ENCODE measurements around the gene PIK3C2G. TPM values are rescaled to one million over a fixed set of nuclear protein-coding genes. Genes with fewer than 3 reads are reported as not detected.

The PIK3C2G gene
- polyA plus RNA-seq, 1 of the 3 experiments (the other 2 are of a cell fraction): 0.02 TPM

DNA sequence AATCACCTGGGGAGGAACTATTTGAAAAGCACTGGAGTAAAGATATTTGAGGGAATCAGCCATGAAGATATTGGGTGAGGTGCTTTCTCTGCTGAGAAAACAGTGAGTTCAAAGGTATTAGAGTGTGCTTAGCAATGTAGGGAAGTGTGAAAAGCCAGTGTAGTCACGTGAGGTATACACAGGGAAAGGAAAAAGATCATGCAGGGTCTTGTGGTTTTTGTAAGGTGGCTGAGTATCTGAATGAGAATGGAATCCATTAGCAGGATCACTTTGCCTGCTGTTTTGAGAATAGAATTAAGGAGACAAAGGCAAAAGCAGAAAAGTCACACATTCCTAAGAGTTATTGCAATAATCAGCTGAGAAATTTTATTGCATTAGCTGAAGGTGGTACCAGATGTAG is 193.0 kb downstream of the PIK3C2G start:
- H3K4me2 ChIP-seq: no peak overlapping the region
- CTCF ChIA-PET: no interaction called here
- H3K4me3 ChIP-seq (ENCODE audit: low read depth in 2 of 2, low read length in 1 of 2): no peak overlapping the region
- no peaks in the 10 kb centered on the region for H3K36me3 ChIP-seq (replicated peaks in 1 of 2; ENCODE audit: control insufficient read depth in 1 of 2, insufficient read depth in 2 of 2, low read length in 1 of 2)
- H3K27me3 ChIP-seq (ENCODE audit: insufficient read depth): no peaks in the 10 kb centered on the region
- H3K27ac ChIP-seq (ENCODE audit: low read depth in 2 of 2, low read length in 1 of 2): no peak overlapping the region
- H3K9me2 ChIP-seq: no peaks in the 10 kb centered on the region
- no peak for TF ChIP-seq EP300 (IDR thresholded peaks at IDR 0.05; ENCODE audit: borderline replicate concordance in 1 of 2, low read depth in 1 of 2, low read length in 1 of 2)
- TF ChIP-seq SMC3 (IDR thresholded peaks at IDR 0.05; ENCODE audit: low read depth, low read length): no peak
- TF ChIP-seq, protein P1, sequence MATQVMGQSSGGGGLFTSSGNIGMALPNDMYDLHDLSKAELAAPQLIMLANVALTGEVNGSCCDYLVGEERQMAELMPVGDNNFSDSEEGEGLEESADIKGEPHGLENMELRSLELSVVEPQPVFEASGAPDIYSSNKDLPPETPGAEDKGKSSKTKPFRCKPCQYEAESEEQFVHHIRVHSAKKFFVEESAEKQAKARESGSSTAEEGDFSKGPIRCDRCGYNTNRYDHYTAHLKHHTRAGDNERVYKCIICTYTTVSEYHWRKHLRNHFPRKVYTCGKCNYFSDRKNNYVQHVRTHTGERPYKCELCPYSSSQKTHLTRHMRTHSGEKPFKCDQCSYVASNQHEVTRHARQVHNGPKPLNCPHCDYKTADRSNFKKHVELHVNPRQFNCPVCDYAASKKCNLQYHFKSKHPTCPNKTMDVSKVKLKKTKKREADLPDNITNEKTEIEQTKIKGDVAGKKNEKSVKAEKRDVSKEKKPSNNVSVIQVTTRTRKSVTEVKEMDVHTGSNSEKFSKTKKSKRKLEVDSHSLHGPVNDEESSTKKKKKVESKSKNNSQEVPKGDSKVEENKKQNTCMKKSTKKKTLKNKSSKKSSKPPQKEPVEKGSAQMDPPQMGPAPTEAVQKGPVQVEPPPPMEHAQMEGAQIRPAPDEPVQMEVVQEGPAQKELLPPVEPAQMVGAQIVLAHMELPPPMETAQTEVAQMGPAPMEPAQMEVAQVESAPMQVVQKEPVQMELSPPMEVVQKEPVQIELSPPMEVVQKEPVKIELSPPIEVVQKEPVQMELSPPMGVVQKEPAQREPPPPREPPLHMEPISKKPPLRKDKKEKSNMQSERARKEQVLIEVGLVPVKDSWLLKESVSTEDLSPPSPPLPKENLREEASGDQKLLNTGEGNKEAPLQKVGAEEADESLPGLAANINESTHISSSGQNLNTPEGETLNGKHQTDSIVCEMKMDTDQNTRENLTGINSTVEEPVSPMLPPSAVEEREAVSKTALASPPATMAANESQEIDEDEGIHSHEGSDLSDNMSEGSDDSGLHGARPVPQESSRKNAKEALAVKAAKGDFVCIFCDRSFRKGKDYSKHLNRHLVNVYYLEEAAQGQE (IDR thresholded peaks at IDR 0.05; ENCODE audit: low read depth, low read length): no peak
- no peak for TF ChIP-seq TEAD4 (IDR thresholded peaks at IDR 0.05; ENCODE audit: borderline replicate concordance, insufficient read depth)
- TF ChIP-seq NRF1 (IDR thresholded peaks at IDR 0.05; ENCODE audit: low read depth, low read length): no peak
- no peak for TF ChIP-seq RFX5 (IDR thresholded peaks at IDR 0.05; ENCODE audit: low read length)
- TF ChIP-seq, protein P2, sequence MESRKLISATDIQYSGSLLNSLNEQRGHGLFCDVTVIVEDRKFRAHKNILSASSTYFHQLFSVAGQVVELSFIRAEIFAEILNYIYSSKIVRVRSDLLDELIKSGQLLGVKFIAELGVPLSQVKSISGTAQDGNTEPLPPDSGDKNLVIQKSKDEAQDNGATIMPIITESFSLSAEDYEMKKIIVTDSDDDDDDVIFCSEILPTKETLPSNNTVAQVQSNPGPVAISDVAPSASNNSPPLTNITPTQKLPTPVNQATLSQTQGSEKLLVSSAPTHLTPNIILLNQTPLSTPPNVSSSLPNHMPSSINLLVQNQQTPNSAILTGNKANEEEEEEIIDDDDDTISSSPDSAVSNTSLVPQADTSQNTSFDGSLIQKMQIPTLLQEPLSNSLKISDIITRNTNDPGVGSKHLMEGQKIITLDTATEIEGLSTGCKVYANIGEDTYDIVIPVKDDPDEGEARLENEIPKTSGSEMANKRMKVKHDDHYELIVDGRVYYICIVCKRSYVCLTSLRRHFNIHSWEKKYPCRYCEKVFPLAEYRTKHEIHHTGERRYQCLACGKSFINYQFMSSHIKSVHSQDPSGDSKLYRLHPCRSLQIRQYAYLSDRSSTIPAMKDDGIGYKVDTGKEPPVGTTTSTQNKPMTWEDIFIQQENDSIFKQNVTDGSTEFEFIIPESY (IDR thresholded peaks at IDR 0.05; ENCODE audit: borderline replicate concordance, low read depth): no peak
- TF ChIP-seq TAF1 (IDR thresholded peaks at IDR 0.05; ENCODE audit: borderline replicate concordance, low read depth, low read length): no peak
- TF ChIP-seq, protein P3, sequence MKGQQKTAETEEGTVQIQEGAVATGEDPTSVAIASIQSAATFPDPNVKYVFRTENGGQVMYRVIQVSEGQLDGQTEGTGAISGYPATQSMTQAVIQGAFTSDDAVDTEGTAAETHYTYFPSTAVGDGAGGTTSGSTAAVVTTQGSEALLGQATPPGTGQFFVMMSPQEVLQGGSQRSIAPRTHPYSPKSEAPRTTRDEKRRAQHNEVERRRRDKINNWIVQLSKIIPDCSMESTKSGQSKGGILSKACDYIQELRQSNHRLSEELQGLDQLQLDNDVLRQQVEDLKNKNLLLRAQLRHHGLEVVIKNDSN (IDR thresholded peaks at IDR 0.05; ENCODE audit: borderline replicate concordance, low read depth): no peak
- no peak for TF ChIP-seq RCOR1 (IDR thresholded peaks at IDR 0.05; ENCODE audit: low read length)
- no peaks in the 10 kb centered on the region for H4K20me1 ChIP-seq (ENCODE audit: insufficient read depth)
- no peaks in the 10 kb centered on the region for H3F3A ChIP-seq (replicated peaks; ENCODE audit: insufficient read depth)
- H2AFZ ChIP-seq (ENCODE audit: low read depth): no peak overlapping the region
- H3K9ac ChIP-seq: no peak overlapping the region
- H3K4me1 ChIP-seq (ENCODE audit: control insufficient read depth in 1 of 2, insufficient read depth in 2 of 2, low read depth in 1 of 2, low read length in 1 of 2): no peaks in the 10 kb centered on the region
- DNase-seq: no peak
- H3K9me3 ChIP-seq: no peaks in the 10 kb centered on the region
- WGBS (ENCODE audit: low lambda C conversion rate): 6% methylated on average over 1 of the region's 1 CpG
- POLR2A ChIA-PET: no interaction called here
- H3K79me2 ChIP-seq (ENCODE audit: insufficient read depth): no peaks in the 10 kb centered on the region

DNA sequence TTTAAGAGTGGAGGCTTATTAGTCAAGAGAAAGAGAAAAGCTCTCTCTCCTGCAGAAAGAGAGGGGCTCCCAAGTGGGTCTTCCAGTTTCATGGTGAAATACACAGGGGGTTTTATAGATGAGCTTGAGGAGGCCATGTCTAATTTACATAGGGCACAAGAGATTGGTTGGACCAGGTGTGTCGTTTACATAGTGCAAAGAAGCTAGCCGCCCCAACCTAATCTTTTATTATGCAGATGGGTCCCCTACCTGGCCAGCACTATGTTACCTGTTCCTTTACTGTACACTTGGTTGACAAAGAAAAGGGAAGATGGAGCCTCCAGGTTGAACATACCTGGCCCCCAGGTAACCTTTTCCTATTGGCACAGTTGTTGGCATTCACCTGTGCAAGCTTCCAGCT is 195.0 kb downstream of the PIK3C2G start:
- DNase-seq: no peak
- Histone ChIP-seq H3K27me3 (ENCODE audit: insufficient read depth) (no peaks in the 10 kb centered on the region), H3K27ac (ENCODE audit: low read depth in 2 of 2, low read length in 1 of 2) (no peak overlapping the region), H3K9me3 (no peaks in the 10 kb centered on the region), H3K4me3 (ENCODE audit: low read depth in 2 of 2, low read length in 1 of 2) (no peak overlapping the region), H3K36me3 (replicated peaks in 1 of 2; ENCODE audit: control insufficient read depth in 1 of 2, insufficient read depth in 2 of 2, low read length in 1 of 2) (no peaks in the 10 kb centered on the region), H3K79me2 (ENCODE audit: insufficient read depth) (no peaks in the 10 kb centered on the region), H3K9ac (no peak overlapping the region), H3F3A (replicated peaks; ENCODE audit: insufficient read depth) (no peaks in the 10 kb centered on the region), H4K20me1 (ENCODE audit: insufficient read depth) (no peaks in the 10 kb centered on the region), H3K9me2 (no peaks in the 10 kb centered on the region), H3K4me1 (ENCODE audit: control insufficient read depth in 1 of 2, insufficient read depth in 2 of 2, low read depth in 1 of 2, low read length in 1 of 2) (no peaks in the 10 kb centered on the region), H2AFZ (ENCODE audit: low read depth) (no peak overlapping the region), H3K4me2 (no peak overlapping the region)
- WGBS (ENCODE audit: low lambda C conversion rate): 27% methylated on average over 2 of the region's 2 CpGs
- ChIA-PET CTCF (no interaction called here), POLR2A (no interaction called here)
- no peak for TF ChIP-seq TEAD4 (IDR thresholded peaks at IDR 0.05; ENCODE audit: borderline replicate concordance, insufficient read depth)
- TF ChIP-seq CHD2 (IDR thresholded peaks at IDR 0.05; ENCODE audit: low read length, partially characterized antibody): no peak
- no peak for TF ChIP-seq NRF1 (IDR thresholded peaks at IDR 0.05; ENCODE audit: low read depth, low read length)
- TF ChIP-seq, protein P3 (IDR thresholded peaks at IDR 0.05; ENCODE audit: borderline replicate concordance, low read depth): no peak
- no peak for TF ChIP-seq GATA2 (CRISPR knock-in tag; IDR thresholded peaks at IDR 0.05)
- TF ChIP-seq, protein P4, sequence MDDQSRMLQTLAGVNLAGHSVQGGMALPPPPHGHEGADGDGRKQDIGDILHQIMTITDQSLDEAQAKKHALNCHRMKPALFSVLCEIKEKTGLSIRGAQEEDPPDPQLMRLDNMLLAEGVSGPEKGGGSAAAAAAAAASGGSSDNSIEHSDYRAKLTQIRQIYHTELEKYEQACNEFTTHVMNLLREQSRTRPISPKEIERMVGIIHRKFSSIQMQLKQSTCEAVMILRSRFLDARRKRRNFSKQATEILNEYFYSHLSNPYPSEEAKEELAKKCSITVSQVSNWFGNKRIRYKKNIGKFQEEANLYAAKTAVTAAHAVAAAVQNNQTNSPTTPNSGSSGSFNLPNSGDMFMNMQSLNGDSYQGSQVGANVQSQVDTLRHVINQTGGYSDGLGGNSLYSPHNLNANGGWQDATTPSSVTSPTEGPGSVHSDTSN (IDR thresholded peaks at IDR 0.05): no peak
- no peak for TF ChIP-seq TAF1 (IDR thresholded peaks at IDR 0.05; ENCODE audit: borderline replicate concordance, low read depth, low read length)
- no peak for TF ChIP-seq RXRA (IDR thresholded peaks at IDR 0.05; ENCODE audit: borderline replicate concordance, low read depth)
- TF ChIP-seq FOXM1 (IDR thresholded peaks at IDR 0.05; ENCODE audit: low read depth): no peak
- TF ChIP-seq, protein P2 (IDR thresholded peaks at IDR 0.05; ENCODE audit: borderline replicate concordance, low read depth): no peak
- TF ChIP-seq JUND (IDR thresholded peaks at IDR 0.05): no peak

All from SK-N-SH (cell line).